ENCODE results near the gene IMPG2.

DNA sequence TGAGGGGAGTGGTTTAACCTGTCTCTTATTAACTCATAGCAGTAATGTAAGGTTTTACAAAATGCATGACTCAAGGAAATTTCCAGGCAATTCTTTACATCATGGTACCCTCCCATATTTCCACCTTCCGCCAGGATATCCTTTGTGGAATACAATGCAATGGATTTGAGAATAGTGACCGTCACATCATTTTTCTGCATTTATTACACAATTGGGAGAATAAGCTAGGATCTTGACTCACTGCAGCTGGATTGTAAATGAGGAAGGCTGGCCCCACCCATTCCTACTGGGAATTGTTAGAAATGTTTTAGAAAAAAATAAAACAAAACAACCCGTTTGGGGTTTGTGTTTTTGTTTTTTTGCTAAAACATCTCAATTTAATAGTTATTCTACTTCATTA, 97.4 kb downstream of the IMPG2 start:
- TF ChIP-seq POLR2AphosphoS5 (IDR thresholded peaks at IDR 0.05) (no peak), CTCF (IDR thresholded peaks at IDR 0.05) (no peak), POLR2A (IDR thresholded peaks at IDR 0.05) (no peak), EP300 (IDR thresholded peaks at IDR 0.05) (no peak)

All from upper lobe of left lung (tissue), 4 donors.